ENCODE measurements around the gene CD101. TPM values are rescaled to one million over a fixed set of nuclear protein-coding genes. Genes with fewer than 3 reads are reported as not detected.

The CD101 gene
- total RNA-seq, 1 donor from 2014 or later, result 0.06 TPM

DNA sequence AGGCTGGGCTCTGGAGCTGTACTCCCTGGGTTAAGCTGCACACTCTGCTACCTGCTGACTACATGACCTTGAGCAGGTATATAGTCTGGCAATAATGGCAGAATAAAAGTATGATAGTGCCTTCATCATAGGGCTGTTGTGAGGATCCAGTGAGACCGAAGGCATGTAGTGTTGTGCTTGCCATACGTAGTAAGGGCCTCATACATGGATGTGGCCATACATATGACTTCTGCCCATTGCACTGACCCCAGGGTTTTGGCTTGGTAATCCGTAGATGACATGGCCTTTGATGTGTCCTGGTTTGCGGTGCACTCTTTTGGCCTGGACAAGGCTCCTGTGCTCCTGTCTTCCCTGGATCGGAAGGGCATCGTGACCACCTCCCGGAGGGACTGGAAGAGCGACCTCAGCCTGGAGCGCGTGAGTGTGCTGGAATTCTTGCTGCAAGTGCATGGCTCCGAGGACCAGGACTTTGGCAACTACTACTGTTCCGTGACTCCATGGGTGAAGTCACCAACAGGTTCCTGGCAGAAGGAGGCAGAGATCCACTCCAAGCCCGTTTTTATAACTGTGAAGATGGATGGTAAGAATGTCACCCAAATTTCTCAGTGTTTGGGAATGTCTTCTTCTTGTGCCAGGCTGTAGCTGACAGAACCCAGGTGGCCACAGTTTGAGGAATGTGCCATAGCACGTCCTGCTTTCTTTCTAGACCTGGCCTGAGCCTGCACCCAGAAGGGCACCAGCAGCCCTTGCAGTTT, 17.0 kb upstream of the CD101 start:
- DNase-seq (ENCODE audit: extremely low read depth, low read depth, low spot score), result no peak

DNA sequence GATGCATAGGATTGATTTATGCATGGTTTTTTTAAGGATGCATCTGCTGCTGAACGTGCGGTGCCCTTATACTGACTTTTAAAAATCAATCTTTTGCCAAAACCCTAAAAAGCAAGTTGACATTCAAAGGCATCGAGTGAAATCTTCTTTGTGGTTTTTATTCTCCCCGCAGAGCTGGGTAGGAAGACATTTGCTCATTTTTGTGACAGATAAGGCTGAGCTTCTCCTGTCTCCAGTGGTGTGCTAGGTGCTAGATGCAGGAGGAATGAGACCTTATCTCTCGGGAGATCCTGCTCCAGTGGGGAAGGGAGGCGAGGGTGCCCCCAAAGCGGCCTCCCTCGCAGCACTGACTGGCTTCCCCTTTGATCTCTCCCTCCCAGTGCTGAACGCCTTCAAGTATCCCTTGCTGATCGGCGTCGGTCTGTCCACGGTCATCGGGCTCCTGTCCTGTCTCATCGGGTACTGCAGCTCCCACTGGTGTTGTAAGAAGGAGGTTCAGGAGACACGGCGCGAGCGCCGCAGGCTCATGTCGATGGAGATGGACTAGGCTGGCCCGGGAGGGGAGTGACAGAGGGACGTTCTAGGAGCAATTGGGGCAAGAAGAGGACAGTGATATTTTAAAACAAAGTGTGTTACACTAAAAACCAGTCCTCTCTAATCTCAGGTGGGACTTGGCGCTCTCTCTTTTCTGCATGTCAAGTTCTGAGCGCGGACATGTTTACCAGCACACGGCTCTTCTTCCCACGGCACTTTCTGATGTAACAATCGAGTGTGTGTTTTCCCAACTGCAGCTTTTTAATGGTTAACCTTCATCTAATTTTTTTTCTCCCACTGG, 14.9 kb upstream of the CD101 start:
- no peak for DNase-seq (ENCODE audit: extremely low read depth, low read depth, low spot score)

DNA sequence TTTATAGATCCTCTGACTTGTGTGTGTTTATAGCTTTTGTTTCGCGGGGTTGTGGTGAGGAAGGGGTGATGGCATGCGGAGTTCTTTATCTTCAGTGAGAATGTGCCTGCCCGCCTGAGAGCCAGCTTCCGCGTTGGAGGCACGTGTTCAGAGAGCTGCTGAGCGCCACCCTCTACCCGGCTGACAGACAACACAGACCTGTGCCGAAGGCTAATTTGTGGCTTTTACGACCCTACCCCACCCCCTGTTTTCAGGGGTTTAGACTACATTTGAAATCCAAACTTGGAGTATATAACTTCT, 14.4 kb upstream of the CD101 start:
- DNase-seq (ENCODE audit: extremely low read depth, low read depth, low spot score), result no peak

DNA sequence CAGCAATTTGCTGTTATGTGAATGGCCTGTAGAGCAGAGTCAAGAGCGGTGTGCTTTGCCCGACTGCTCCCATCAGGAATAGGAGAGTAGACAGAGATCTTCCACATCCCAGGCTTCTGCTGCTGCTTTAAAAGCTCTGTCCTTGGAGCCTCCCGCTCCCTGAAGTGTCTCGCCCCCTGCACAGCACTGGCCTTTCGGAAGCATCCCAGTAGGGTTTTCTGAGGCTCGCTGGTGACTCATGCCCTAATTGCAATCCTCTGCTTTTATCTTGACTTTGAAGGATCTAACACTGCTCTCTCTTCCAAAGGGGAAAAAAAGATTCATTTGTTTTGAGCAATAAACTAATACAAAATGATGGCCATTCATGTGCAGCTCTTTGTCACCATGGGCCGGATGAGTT, 13.3 kb upstream of the CD101 start:
- no peak for DNase-seq (ENCODE audit: extremely low read depth, low read depth, low spot score)

GRCh38 chr1:116988908-116989307, 12.7 kb upstream of the CD101 start:
- DNase-seq (ENCODE audit: extremely low read depth, low read depth, low spot score), result no peak

- DNase-seq (ENCODE audit: extremely low read depth, low read depth, low spot score), result no peak
These were observed 11.7 kb upstream of the CD101 start for GRCh38 chr1:116989835-116990234.

DNA sequence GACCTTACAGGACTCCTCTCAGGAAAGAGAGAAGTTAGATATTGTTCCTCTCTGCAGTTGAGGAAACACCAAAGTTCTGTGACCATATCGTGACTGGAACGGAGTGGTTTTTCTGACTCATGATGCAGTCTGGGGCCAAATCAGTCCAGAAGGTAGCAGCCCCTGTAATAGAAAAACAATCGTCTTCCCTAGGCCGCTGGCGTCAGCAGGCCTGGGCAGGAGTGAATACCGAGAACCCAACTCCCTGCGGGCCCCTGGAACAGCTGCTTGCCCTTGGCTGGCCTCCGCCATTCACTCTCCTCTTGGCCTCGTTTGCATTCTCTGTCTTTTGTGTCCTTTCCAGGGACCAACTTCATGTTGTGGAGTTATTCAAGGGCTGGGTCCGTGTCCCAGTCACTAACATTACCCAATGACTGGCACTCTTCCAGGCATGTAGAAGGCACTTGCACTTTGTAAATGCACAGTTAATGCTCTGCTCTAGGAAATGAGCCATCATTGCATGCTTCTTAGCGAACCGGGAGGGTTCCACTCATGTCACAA, 10.9 kb upstream of the CD101 start:
- DNase-seq (ENCODE audit: extremely low read depth, low read depth, low spot score), result peak; percentile 85

GRCh38 chr1:116991171-116991845, 10.3 kb upstream of the CD101 start:
- no peak for DNase-seq (ENCODE audit: extremely low read depth, low read depth, low spot score)

- DNase-seq (ENCODE audit: extremely low read depth, low read depth, low spot score), result no peak
These were observed 9.6 kb upstream of the CD101 start for GRCh38 chr1:116991918-116992317.

- DNase-seq (ENCODE audit: extremely low read depth, low read depth, low spot score), result no peak
These were observed 8.3 kb upstream of the CD101 start for GRCh38 chr1:116993286-116993685.

- no peak for DNase-seq (ENCODE audit: extremely low read depth, low read depth, low spot score)
These were observed 7.1 kb upstream of the CD101 start for GRCh38 chr1:116994411-116994810.

DNA sequence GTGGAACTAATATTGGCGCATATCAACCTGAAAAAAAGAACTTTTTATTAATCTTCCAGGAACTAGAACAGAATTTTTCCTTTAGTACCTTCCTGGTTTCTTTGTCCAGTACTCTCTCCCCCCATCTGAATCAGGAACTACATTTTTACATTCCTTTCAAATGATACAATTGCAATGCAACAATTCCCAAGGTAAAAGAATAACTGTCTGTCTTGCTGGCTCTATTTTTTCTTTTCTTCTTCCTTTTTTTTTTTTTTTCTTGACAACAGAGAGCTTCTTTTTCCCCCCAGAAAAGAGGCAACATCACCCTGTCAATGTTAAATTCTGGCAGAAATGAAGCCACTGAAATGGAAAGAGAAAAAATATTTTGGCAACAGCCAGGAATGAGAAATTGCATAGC, 4.5 kb upstream of the CD101 start:
- no peak for DNase-seq (ENCODE audit: extremely low read depth, low read depth, low spot score)

- DNase-seq (ENCODE audit: extremely low read depth, low read depth, low spot score), result no peak
These were observed 3.9 kb upstream of the CD101 start for GRCh38 chr1:116997636-116998035.

DNA sequence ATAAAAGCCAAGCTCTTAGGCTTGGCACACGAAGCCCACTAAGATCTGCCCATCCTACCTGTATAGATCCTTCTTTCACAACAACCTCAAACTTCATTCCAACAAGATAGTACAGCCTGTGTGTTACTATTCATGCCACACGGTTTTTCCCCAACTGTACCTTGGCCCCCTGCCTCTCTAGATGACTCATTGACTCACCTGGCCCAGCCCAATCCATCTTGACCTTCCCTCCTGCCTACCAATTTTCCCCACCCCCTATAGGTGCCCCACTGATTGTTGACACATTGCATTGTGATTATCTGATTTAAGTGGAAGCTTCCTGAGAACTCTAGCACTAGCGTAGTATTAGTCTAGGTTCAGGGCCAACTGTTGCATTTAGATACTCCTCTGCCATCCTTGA, 2.0 kb upstream of the CD101 start:
- no peak for DNase-seq (ENCODE audit: extremely low read depth, low read depth, low spot score)

DNA sequence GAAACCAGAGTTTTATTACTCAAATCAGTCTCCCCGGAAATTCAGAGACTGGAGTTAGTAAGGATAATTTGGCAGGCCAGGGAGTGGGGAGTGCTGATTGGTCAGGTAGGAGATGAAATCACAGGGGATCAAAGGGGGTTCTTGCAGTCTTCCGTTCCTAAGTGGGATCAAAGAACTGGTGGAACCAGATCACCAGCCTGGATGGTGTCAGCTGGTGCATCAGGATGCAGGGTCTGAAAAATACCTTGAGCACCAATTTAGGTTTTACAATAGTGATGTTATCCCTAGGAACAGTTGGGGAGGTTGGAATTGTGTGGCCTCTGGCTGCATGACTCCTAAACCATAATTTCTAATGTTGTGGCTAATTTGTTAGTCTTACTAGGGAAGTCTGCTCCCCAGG, 1.4 kb upstream of the CD101 start:
- no peak for DNase-seq (ENCODE audit: extremely low read depth, low read depth, low spot score)

DNA sequence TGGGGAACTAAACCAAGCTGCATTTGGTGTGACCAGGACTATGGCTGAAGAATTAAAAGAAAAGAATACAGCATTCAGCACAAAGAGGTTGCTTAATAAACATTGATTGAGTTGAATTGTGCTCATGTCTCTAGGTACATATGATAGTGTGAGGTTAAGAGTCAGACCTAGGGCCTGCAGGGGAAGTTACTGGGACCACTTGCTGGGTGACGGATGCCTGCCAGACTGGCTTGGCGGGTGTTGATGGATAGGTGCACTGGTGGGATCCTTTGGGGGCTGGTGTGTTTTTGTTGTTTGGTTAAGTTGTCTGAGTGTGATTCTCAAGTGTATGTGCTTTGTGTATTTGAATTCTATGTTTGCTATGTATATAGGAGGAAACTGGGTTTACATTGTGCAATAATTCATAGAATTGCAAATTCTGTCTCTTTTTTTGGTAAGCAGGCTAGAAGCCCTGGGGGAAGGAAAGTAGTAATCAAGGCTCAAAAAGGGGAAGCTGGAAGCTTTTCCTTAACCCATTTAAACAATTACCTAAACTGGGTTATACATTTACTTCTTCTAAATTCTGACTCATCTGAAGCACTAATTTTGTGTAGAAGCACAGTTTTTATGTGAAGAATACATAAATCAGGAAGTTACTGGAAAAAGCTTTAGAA, 1.8 kb downstream of the CD101 start:
- DNase-seq (ENCODE audit: extremely low read depth, low read depth, low spot score), result no peak

GRCh38 chr1:117007719-117008013, 6.1 kb downstream of the CD101 start:
- no peak for DNase-seq (ENCODE audit: extremely low read depth, low read depth, low spot score)

DNA sequence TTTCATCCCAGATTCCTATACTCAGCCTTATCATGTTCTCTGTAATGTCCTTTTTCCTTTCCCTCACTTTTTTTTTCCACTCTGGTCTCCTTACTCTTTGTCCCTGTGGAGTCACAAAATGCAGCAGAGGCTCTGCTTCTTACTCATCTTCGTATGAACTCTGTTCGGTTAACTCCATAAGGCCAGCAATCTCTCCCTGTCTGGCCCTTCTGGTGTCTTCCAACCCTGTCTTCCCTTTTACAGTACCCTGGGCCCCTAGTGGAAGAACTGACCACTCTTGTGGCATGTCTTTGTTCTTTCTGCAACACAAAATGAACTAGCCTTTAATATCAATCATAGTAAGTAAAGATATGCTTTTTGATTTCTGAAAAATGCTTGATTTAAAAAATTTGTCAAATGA, 7.1 kb downstream of the CD101 start:
- no peak for DNase-seq (ENCODE audit: extremely low read depth, low read depth, low spot score)

- DNase-seq (ENCODE audit: extremely low read depth, low read depth, low spot score), result no peak
These were observed 7.6 kb downstream of the CD101 start for GRCh38 chr1:117009132-117009531.

DNA sequence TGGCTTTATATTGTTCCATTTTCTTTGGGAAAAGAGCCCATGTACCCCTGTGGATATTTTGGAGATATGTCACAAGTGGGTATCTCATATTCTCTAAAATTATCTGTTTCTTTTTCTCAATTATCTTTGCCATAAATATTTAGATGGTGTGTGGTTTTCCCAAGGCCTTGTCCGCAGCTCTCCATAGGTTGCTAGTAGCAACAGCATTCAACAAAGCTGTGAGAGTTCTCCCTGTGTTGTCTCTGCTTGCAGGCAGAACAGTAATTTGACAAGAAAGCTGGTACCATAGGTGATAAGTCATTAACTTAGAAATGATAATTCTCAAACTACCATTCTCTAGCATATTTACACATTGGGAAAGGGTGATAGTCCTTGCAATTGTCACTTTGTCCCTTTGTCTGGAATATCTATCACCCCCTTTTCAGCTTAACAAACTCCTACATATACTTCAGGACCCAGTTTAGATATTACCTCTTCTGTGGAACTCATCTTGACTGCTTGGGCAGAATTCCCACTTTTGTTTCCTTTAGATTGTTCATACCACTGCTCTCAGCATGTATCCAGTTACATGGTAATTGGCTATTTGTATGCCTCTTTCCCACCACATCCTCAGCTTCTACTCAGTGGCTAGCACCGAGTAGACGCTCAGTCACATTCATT, 8.9 kb downstream of the CD101 start:
- no peak for DNase-seq (ENCODE audit: extremely low read depth, low read depth, low spot score)

GRCh38 chr1:117011334-117011733, 9.8 kb downstream of the CD101 start:
- no peak for DNase-seq (ENCODE audit: extremely low read depth, low read depth, low spot score)

Data from glomerular endothelial cell (primary cell).